Measurements from ENCODE around the gene CAMK2B.

DNA sequence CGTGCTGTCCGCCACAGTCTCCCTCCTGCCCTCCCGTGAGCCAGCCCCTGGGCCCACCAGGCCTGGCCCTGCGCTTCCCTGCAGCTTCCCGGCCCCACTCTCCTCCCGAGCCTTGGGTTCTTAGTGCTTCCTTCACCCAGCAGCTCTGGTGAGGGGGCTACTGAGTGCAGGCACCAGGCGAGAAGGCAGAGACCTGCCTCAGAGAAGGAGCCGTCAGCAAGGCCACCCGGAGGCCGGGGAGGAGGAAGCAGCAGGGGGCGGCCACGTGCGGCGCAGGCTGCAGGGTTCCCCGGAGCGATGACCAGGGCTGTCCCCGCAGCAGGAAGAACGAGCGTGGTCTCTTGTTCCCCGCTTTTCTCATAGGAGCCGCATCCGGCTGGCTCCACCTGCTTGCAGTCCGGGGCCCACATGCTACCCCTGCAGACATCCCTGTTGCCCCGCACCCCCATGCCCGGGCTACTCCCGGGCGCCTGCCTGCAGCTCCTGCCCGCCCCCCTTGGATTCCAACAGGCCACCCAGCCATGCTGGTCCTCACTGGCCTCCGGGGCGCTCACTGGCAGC is 104.1 kb downstream of the CAMK2B start:
- TF ChIP-seq EZH2phosphoT487 (IDR thresholded peaks at IDR 0.05; ENCODE audit: low read depth, severe bottlenecking, unreplicated experiment) = no peak
- TF ChIP-seq, protein P1, sequence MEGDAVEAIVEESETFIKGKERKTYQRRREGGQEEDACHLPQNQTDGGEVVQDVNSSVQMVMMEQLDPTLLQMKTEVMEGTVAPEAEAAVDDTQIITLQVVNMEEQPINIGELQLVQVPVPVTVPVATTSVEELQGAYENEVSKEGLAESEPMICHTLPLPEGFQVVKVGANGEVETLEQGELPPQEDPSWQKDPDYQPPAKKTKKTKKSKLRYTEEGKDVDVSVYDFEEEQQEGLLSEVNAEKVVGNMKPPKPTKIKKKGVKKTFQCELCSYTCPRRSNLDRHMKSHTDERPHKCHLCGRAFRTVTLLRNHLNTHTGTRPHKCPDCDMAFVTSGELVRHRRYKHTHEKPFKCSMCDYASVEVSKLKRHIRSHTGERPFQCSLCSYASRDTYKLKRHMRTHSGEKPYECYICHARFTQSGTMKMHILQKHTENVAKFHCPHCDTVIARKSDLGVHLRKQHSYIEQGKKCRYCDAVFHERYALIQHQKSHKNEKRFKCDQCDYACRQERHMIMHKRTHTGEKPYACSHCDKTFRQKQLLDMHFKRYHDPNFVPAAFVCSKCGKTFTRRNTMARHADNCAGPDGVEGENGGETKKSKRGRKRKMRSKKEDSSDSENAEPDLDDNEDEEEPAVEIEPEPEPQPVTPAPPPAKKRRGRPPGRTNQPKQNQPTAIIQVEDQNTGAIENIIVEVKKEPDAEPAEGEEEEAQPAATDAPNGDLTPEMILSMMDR (IDR thresholded peaks at IDR 0.05; ENCODE audit: poor library complexity) = no peak

Measured in hepatocyte (in vitro differentiated cells).